GM23338 (cell line): ENCODE results near the gene TRIO. TPM values are rescaled to one million over a fixed set of nuclear protein-coding genes. Genes with fewer than 3 reads are reported as not detected.
"Not testable (repeated sequence)": the region's sequence is repeated elsewhere in the genome, so short reads cannot be mapped to it uniquely, and the experiment has no call there.

Source experiments
- ATAC-seq: fragments of 200-7000 bp; cut with Tn5 transposase; 3 replicates; pipeline ENCODE4 v1.9.1; 2020
- DNase-seq: peaks from one replicate; pipeline ENCODE4 v3.0.0-alpha.2; 2015; ENCODE audit warnings: low spot score
- H2AFZ ChIP-seq: fragments of 200-600 bp; sonication (generic); 2 replicates; pipeline ENCODE4 v1.8.0; 2016; ENCODE audit warnings: antibody characterized with exemption, mild to moderate bottlenecking, moderate library complexity
- H3F3A ChIP-seq: fragments of 200-600 bp; sonication (generic); replicated peaks from 2 replicates; pipeline ENCODE4 v1.8.0; 2017; ENCODE audit warnings: antibody characterized with exemption, mixed run types, low read depth
- H3K27ac ChIP-seq: fragments of 200-600 bp; sonication (generic); 2 replicates; pipeline ENCODE4 v1.6.1; 2016; ENCODE audit warnings: low read depth
- H3K27me3 ChIP-seq: fragments of 200-600 bp; sonication (generic); 2 replicates; pipeline ENCODE4 v1.8.0; 2016; ENCODE audit warnings: mild to moderate bottlenecking, mixed run types, moderate library complexity; ENCODE audit not compliant: insufficient read depth
- H3K36me3 ChIP-seq: fragments of 200-600 bp; sonication (generic); 2 replicates; pipeline ENCODE4 v1.8.0; 2016; ENCODE audit warnings: mild to moderate bottlenecking; ENCODE audit not compliant: insufficient read depth
- H3K4me1 ChIP-seq: fragments of 200-600 bp; sonication (generic); 2 replicates; pipeline ENCODE4 v1.8.0; 2016; ENCODE audit warnings: mild to moderate bottlenecking, moderate library complexity; ENCODE audit not compliant: insufficient read depth
- H3K4me2 ChIP-seq: fragments of 200-600 bp; sonication (generic); 2 replicates; pipeline ENCODE4 v1.7.1; 2017; ENCODE audit warnings: mixed run types
- H3K4me3 ChIP-seq: fragments of 200-600 bp; sonication (generic); 2 replicates; pipeline ENCODE4 v1.6.1; 2016; ENCODE audit warnings: mixed run types
- H3K79me2 ChIP-seq: fragments of 200-600 bp; sonication (generic); replicated peaks from 2 replicates; pipeline ENCODE4 v1.8.0; 2017; ENCODE audit warnings: mild to moderate bottlenecking; ENCODE audit not compliant: insufficient read depth
- H3K9me2 ChIP-seq: fragments of 200-600 bp; sonication (generic); 2 replicates; pipeline ENCODE4 v1.8.0; 2017; ENCODE audit not compliant: insufficient read depth
- H4K20me1 ChIP-seq: fragments of 200-600 bp; sonication (generic); replicated peaks from 2 replicates; pipeline ENCODE4 v1.8.0; 2017; ENCODE audit warnings: mild to moderate bottlenecking; ENCODE audit not compliant: insufficient read depth
- H3K27ac Mint-ChIP-seq: 2 replicates; pipeline ENCODE4 v1.8.0; 2020; ENCODE audit warnings: inconsistent platforms, mild to moderate bottlenecking, moderate library complexity, mixed read lengths
- H3K27me3 Mint-ChIP-seq: 3 replicates; pipeline ENCODE4 v1.8.0; 2022; ENCODE audit warnings: low read depth, mild to moderate bottlenecking, moderate library complexity, mixed read lengths, inconsistent platforms; ENCODE audit not compliant: insufficient read depth, poor library complexity
- H3K36me3 Mint-ChIP-seq: 3 replicates; pipeline ENCODE4 v1.8.0; 2021; ENCODE audit warnings: low read depth, mild to moderate bottlenecking, inconsistent platforms, moderate library complexity, mixed read lengths
- H3K4me1 Mint-ChIP-seq: 3 replicates; pipeline ENCODE4 v1.8.0; 2020; ENCODE audit warnings: mild to moderate bottlenecking, inconsistent platforms, mixed read lengths
- H3K4me3 Mint-ChIP-seq: 3 replicates; pipeline ENCODE4 v1.8.0; 2021; ENCODE audit warnings: moderate library complexity, mild to moderate bottlenecking, inconsistent platforms, mixed read lengths
- H3K9me3 Mint-ChIP-seq: 3 replicates; pipeline ENCODE4 v1.8.0; 2020; ENCODE audit warnings: moderate library complexity, mild to moderate bottlenecking, inconsistent platforms, mixed read lengths
- CREB1 ChIP-seq: fragments of 250-450 bp; sonication (Bioruptor Pico); IDR thresholded peaks from 2 replicates; pipeline ENCODE4 v1.5.0; 2020; ENCODE audit warnings: low read depth, mild to moderate bottlenecking, moderate library complexity
- EZH2 ChIP-seq: fragments of 200-600 bp; sonication (generic); IDR thresholded peaks from one replicate; pipeline ENCODE4 v1.8.0; 2017; ENCODE audit warnings: antibody characterized with exemption, mild to moderate bottlenecking, low read depth; ENCODE audit not compliant: unreplicated experiment
- NANOG ChIP-seq: IDR thresholded peaks from 2 replicates; pipeline ENCODE4 v1.6.1; 2016; ENCODE audit warnings: antibody characterized with exemption, borderline replicate concordance
- ZNF331 ChIP-seq: fragments of 250-450 bp; sonication (Bioruptor Pico); IDR thresholded peaks from 2 replicates; pipeline ENCODE4 v1.5.0; 2020; ENCODE audit warnings: low read depth, mild to moderate bottlenecking, moderate library complexity
- polyA plus RNA-seq: library from polyadenylated mRNA; unstranded; fragments of >200 nt; fragmentation: Nextera tagmentation; extraction: Ambion mirVana; gene quantifications from 2 replicates; pipeline ENCODE4 v1.2.1, GENCODE V29; 2016
- total RNA-seq: library from RNA; depleted of rRNA; stranded (reverse); fragments of >200 nt; shearing (Covaris generic); gene quantifications from 2 replicates; pipeline ENCODE4 v1.2.3, GENCODE V29; 2014
- TF ChIP-seq, protein P1 (sequence below): IDR thresholded peaks from 2 replicates; pipeline ENCODE4 v1.6.1; 2016; ENCODE audit warnings: antibody characterized with exemption
- TF ChIP-seq, protein P2 (sequence below), 2 experiments: fragments of 200-600 bp in 1 of 2; sonication (generic) in 1 of 2; conservative IDR thresholded peaks; 2 replicates each; pipeline versions ENCODE4 v1.5.1 to v1.6.1; 2016 to 2017; ENCODE audit warnings: antibody characterized with exemption in 2 of 2, low read depth in 2 of 2, mild to moderate bottlenecking in 2 of 2, moderate library complexity in 1 of 2

The TRIO gene
- total and polyA plus RNA-seq, 2 experiments from 2014 or later, result 13.8 to 113 TPM

DNA sequence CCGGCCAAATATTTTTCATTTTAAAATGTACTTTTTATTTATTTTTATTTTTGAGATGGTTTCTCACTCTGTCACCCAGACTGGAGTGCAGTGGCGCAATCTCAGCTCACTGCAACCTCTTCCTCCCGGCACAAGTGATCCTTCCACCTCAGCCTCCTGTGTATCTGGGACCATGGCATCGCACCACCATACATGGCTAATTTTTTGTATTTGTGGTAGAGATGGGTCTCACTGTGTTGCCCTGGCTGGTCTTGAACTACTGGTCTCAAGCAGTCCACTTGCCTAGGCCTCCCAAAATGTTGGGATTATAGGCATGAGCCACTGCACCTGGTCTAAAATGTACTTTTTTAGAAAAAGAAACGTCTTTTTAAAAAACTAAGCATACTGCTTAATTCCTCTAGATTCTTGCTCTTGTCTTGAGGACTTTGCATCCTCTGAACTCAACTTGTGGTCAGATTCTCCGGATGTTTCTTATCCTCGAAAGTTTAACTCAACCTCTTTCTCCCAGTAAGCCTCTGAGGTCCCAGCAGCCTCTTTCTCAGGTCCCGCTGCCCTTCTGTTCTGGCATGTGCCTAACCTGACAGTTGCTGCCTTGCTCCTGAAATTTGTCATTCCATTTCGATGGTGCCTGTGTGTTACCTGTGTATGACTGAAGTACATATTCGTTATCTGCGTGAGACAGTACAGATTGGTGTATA, 63.0 kb downstream of the TRIO start (continued):
- TF ChIP-seq, protein P1, sequence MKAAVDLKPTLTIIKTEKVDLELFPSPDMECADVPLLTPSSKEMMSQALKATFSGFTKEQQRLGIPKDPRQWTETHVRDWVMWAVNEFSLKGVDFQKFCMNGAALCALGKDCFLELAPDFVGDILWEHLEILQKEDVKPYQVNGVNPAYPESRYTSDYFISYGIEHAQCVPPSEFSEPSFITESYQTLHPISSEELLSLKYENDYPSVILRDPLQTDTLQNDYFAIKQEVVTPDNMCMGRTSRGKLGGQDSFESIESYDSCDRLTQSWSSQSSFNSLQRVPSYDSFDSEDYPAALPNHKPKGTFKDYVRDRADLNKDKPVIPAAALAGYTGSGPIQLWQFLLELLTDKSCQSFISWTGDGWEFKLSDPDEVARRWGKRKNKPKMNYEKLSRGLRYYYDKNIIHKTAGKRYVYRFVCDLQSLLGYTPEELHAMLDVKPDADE, result no peak
- TF ChIP-seq EZH2, result no peak
- TF ChIP-seq, protein P2, sequence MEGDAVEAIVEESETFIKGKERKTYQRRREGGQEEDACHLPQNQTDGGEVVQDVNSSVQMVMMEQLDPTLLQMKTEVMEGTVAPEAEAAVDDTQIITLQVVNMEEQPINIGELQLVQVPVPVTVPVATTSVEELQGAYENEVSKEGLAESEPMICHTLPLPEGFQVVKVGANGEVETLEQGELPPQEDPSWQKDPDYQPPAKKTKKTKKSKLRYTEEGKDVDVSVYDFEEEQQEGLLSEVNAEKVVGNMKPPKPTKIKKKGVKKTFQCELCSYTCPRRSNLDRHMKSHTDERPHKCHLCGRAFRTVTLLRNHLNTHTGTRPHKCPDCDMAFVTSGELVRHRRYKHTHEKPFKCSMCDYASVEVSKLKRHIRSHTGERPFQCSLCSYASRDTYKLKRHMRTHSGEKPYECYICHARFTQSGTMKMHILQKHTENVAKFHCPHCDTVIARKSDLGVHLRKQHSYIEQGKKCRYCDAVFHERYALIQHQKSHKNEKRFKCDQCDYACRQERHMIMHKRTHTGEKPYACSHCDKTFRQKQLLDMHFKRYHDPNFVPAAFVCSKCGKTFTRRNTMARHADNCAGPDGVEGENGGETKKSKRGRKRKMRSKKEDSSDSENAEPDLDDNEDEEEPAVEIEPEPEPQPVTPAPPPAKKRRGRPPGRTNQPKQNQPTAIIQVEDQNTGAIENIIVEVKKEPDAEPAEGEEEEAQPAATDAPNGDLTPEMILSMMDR (conservative IDR thresholded peaks at IDR 0.05; ENCODE audit: low read depth in 2 of 2), result no peak
- no peak for TF ChIP-seq CREB1 (CRISPR knock-in tag)

DNA sequence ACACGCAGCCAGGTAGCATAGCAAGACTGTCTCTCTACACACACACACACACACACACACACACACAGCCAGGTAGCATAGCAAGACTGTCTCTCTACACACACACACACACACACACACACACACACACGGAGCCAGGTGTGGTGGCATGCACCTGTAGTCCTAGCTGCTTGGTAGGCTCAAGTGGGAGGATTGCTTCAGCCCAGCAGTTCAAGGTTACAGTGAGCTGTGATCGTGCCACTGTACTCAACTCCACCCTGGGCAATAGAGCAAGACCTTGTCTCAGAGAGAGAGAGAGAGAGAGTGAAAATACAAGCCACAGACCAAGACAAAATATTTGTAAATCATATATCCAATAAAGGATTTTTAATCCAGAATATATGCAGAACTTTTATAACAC, 64.3 kb downstream of the TRIO start:
- not testable (repeated sequence) for H3K4me3 ChIP-seq, H3K36me3 ChIP-seq, H3K27me3 Mint-ChIP-seq, H3F3A ChIP-seq, DNase-seq, H3K27ac Mint-ChIP-seq, ATAC-seq, H3K27me3 ChIP-seq, H3K4me3 Mint-ChIP-seq, H3K9me3 Mint-ChIP-seq, H3K9me2 ChIP-seq, H3K27ac ChIP-seq, H3K36me3 Mint-ChIP-seq, H2AFZ ChIP-seq, H3K4me2 ChIP-seq
- peaks cover 97% of the 10 kb centered on the region for H3K79me2 ChIP-seq
- peaks cover 44% of the 10 kb centered on the region for H3K4me1 Mint-ChIP-seq
- H3K4me1 ChIP-seq, result peaks cover 46% of the 10 kb centered on the region
- peaks cover 36% of the 10 kb centered on the region for H4K20me1 ChIP-seq

DNA sequence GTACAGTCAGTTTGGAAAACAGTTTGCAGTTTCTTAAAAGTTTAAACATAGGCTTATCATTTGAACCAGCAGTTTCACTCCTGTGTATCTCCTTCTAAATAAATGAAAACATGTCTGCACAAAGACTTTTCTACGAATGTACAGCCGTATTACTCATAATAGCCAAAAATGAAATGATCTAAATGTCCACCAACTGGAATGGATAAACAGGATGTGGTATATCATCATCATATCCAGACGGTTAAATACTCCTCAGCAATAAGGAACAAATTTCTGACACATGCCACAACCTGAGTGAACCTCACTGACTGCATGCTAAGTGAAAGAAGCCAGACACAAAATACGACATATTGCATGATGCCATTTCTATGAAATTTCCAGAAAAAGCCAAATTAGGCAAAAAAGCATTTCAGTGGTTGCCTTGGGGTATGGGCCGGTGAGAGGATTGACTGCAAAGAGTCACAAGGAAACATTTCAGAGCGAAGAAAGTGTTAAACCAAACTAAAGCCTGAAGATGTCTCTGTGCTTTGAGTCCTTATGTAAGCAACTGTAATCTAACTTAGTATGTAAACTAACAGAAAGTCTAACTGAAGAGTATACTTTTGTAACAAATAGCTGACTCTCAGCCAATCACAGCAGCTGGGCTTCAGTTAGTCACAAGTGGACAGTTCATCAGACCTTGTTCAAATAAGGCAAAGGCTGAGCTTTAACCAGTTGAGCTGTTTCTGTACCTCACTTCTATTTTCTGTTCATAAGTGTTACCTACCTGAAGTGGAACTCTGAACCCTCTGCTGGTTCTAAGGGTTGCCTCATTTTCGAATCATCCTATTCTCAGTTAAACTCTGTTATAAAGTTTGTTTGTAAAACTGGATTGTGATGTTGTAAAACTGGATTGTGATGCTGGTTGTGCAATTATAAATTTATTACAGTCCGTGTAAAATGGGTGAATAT, 65.2 kb downstream of the TRIO start:
- Histone ChIP-seq H3K4me1 (peaks cover 46% of the 10 kb centered on the region), H3K9me2 (no peaks in the 10 kb centered on the region), H3K27ac (no peak overlapping the region), H3K4me2 (no peak overlapping the region), H3K36me3 (no peaks in the 10 kb centered on the region), H3K4me3 (no peak overlapping the region), H2AFZ (no peak overlapping the region), H4K20me1 (peaks cover 42% of the 10 kb centered on the region), H3K79me2 (peaks cover 96% of the 10 kb centered on the region), H3F3A (no peaks in the 10 kb centered on the region), H3K27me3 (no peaks in the 10 kb centered on the region)
- peaks cover 42% of the 10 kb centered on the region for H3K4me1 Mint-ChIP-seq
- H3K27ac Mint-ChIP-seq, result no peak overlapping the region
- H3K36me3 Mint-ChIP-seq, result no peaks in the 10 kb centered on the region
- ATAC-seq (no peak), DNase-seq (no peak)
- no peak overlapping the region for H3K4me3 Mint-ChIP-seq
- no peak for TF ChIP-seq EZH2
- TF ChIP-seq, protein P1, result no peak
- no peak for TF ChIP-seq ZNF331
- no peak for TF ChIP-seq NANOG
- H3K9me3 Mint-ChIP-seq, result no peaks in the 10 kb centered on the region; the same call in 2 of the 3 replicates
- H3K27me3 Mint-ChIP-seq, result peaks cover 6% of the 10 kb centered on the region
